Fibroblast of villous mesenchyme (primary cell): Measurements from ENCODE around the gene MUC4. TPM values are rescaled to one million over a fixed set of nuclear protein-coding genes. Genes with fewer than 3 reads are reported as not detected.
"Not testable (repeated sequence)": the region's sequence is repeated elsewhere in the genome, so short reads cannot be mapped to it uniquely, and the experiment has no call there.

Experiments used
- DNase-seq: peaks from one replicate; pipeline ENCODE4 v3.0.0-alpha.2; 2010; ENCODE audit warnings: low read depth
- H3K4me3 ChIP-seq: 2 replicates; pipeline ENCODE4 v1.5.1; 2011; ENCODE audit warnings: low read depth, mild to moderate bottlenecking, low read length
- CTCF ChIP-seq: IDR thresholded peaks from 2 replicates; pipeline ENCODE4 v1.5.1; 2012; ENCODE audit warnings: low read depth, mild to moderate bottlenecking, low read length; ENCODE audit not compliant: insufficient read depth
- total RNA-seq: library from RNA; depleted of rRNA; stranded (reverse); fragments of >200 nt; gene quantifications from 2 replicates; pipeline ENCODE4 v1.2.3, GENCODE V29; 2012

The MUC4 gene
- total RNA-seq, 1 donor: not detected

- not testable (repeated sequence) for DNase-seq, H3K4me3 ChIP-seq
These were observed 88.8 kb downstream of the MUC4 start for GRCh38 chr3:195722996-195723345.

- not testable (repeated sequence) for H3K4me3 ChIP-seq, DNase-seq
These were observed 89.4 kb downstream of the MUC4 start for GRCh38 chr3:195722139-195722995.

- not testable (repeated sequence) for DNase-seq, H3K4me3 ChIP-seq
These were observed 90.8 kb downstream of the MUC4 start, which contains the start of gene MUC20 for GRCh38 chr3:195720831-195721506. Gene MUC20, plus strand, starts transcription at chr3:195720978. Its CDS starts 30 bp downstream, at chr3:195721008.

- H3K4me3 ChIP-seq, DNase-seq: not testable (repeated sequence)
These were observed 92.0 kb downstream of the MUC4 start for GRCh38 chr3:195719514-195720254.

- no peak overlapping the region for H3K4me3 ChIP-seq
- no peak for DNase-seq
- TF ChIP-seq CTCF: no peak
These were observed 93.2 kb downstream of the MUC4 start for GRCh38 chr3:195718477-195718984.

- no peak for TF ChIP-seq CTCF
- DNase-seq: no peak
- no peak overlapping the region for H3K4me3 ChIP-seq
These were observed 93.8 kb downstream of the MUC4 start for GRCh38 chr3:195717852-195718476.

GRCh38 chr3:195717416-195717815 is 94.3 kb downstream of the MUC4 start:
- TF ChIP-seq CTCF: no peak
- DNase-seq: no peak
- no peak overlapping the region for H3K4me3 ChIP-seq

- no peak overlapping the region for H3K4me3 ChIP-seq
- no peak for TF ChIP-seq CTCF
- DNase-seq: no peak
These were observed 96.0 kb downstream of the MUC4 start for GRCh38 chr3:195715583-195716266.
